Stimulated activated CD4-positive, alpha-beta T cell treated with anti-CD3 and anti-CD28 coated beads, Interleukin-4, amount 100 ng/mL, for 48 hours (primary cell): ENCODE measurements around the gene LRRC23.

Experiments used
- DNase-seq, 2 donors: peaks; one replicate each; pipeline ENCODE4 v3.0.0-alpha.2; 2020; ENCODE audit warnings: low read depth in 2 of 2

LRRC23 gene

DNA sequence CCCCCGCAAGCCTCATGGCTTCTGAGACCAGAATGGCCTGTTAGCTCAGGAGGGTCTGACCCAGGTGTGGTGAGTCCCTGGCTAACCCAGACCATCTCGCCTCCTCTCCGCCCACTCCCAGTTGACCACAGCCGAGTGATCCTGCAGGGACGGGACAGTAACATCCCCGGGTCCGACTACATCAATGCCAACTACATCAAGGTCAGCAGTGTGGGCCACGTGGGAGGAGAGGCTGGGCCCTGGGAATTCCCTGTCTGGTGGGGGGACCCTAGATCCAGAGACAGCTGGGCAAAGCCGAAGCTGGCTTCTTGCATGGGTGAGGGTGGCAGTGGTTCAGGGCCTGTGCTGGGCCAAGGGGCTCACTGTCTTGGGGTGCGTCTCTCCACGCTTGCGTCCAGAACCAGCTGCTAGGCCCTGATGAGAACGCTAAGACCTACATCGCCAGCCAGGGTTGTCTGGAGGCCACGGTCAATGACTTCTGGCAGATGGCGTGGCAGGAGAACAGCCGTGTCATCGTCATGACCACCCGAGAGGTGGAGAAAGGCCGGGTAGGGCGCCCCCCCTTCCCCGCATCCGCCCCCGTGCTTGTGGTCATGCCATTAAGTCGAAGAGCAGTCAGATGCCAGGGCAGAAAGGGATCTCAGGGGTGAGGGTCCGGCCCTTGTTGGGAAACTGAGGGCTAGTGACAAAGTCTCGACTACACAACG is 51.6 kb downstream of the LRRC23 start:
- no peak for DNase-seq

DNA sequence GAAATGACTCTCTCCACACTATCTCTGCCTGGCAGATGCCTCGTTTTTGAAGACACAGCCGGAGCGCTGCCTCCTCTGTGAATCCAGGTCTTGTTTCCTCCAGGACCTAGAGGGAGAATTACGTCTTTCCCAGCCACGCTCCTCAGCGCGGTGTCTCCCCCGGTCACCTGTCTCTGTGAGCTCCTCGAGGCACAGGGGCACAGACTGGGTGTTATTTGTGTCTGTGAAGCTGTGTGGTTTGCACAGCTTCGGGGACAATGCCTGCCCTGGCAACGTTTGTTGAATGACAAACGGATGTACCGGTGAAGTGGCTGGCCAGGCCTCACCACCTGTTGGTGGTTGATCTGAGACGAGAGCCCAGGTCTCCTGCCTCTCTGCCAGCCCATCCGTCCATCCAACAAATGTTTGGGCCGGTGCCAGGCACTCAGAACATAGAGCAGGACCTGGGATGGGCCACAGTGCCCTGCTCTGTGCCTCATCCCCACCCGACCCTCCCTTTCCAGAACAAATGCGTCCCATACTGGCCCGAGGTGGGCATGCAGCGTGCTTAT is 52.6 kb downstream of the LRRC23 start:
- no peak for DNase-seq

DNA sequence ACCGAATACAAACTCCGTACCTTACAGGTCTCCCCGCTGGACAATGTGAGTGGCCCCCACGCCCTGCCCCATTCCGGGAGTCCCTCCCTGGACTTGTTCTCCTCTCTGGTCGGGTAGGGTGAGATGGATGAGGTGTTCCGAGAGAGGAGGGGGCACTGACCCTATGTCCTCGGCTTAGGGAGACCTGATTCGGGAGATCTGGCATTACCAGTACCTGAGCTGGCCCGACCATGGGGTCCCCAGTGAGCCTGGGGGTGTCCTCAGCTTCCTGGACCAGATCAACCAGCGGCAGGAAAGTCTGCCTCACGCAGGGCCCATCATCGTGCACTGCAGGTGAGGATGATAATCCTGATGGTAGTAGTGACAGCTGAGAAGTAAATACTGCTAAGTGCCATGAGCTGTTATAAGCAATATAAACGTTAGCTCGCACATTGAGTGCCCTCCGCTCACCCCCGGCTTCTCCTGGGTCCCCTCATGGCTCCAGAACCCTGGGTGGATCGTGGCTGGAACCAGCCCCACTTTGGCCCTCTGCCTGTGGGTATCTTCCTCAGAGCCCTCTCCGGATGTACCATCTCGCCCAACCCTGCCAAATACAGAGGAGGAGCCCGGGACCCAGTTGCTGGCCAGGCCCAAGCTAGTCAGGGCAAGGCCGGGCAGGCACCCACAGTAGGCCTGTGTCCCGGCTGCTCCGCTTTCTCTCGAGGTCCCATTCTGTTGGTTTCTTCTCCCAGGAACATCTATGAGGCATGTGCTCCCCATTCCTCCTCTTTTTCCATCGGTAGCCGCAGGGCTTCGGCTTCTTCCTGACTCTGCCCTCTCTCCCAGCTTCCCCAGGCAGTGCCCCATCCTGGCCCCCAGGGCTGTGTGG is 53.4 kb downstream of the LRRC23 start:
- DNase-seq: no peak

DNA sequence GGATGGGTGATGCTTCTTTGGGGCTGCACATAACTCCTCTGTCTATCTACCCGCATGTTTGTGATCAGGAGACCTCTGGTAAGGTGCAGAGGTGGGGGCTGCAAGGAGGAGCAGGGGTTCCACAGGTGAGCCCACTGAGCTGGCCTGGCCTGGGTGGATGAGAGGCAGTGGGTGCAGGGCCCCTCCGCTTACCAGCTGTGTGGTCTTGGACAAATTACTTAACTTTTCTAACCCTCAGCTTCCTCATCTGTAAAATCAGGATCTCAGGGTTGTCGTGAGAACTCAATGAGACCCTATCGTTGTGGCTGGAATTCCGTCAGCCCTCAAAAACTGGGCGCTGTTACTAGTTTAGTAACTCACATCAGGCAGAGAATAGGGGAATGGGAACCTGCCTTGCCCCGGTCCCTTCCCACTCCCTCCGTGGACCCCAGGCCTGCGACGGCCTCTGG is 54.0 kb downstream of the LRRC23 start:
- no peak for DNase-seq

- DNase-seq: no peak
Measured at GRCh38 chr12:6959058-6959804, 54.6 kb downstream of the LRRC23 start.

GRCh38 chr12:6959805-6960592 is 55.4 kb downstream of the LRRC23 start:
- DNase-seq: no peak

DNA sequence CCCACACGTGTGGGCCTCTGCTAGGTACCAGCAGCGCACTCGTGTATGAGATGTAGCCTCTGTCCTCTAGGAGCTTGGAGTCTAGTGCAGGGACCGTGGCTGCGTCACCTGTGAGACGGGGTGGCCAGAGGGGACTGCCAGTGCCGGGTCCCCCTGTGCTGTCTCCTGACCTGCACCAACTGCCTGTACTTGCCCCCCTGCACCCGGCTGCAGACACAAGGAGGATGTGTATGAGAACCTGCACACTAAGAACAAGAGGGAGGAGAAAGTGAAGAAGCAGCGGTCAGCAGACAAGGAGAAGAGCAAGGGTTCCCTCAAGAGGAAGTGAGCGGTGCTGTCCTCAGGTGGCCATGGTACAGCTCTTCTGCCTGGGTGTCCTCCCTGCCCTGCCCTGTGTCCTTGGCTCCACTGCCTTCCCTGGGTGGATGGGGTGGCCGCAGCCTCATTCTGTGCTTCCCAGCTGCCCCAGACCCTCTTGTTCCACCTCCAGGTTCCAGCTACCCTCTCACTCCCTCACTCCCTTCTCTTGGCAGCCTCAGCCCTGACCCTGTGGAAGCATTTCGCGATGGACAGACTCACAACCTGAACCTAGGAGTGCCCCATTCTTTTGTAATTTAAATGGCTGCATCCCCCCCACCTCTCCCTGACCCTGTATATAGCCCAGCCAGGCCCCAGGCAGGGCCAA is 56.1 kb downstream of the LRRC23 start:
- no peak for DNase-seq

DNA sequence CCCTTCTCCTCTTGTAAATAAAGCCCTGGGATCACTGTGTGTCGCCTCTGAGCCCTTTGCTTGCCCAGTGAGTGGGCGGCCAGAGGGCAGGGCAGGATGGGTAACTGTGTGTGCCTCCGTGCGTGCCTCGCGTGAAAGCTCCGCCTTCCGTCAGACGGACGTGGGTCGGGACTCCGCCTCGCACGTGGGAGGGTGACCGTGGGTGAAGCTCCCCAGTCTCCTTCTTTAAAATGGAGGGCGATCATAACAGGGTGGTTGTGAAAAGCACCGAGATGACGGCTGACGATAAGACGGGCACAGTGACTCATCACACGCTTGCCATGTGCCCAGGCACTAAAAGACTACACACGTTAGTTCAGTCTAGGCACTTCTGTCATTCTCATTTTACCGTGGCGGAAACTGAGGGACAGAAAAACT is 56.7 kb downstream of the LRRC23 start:
- DNase-seq: peak; percentile 81 to 92

GRCh38 chr12:6961695-6962284 is 57.2 kb downstream of the LRRC23 start:
- DNase-seq: peak in 1 of 2 donors; percentile 62

DNA sequence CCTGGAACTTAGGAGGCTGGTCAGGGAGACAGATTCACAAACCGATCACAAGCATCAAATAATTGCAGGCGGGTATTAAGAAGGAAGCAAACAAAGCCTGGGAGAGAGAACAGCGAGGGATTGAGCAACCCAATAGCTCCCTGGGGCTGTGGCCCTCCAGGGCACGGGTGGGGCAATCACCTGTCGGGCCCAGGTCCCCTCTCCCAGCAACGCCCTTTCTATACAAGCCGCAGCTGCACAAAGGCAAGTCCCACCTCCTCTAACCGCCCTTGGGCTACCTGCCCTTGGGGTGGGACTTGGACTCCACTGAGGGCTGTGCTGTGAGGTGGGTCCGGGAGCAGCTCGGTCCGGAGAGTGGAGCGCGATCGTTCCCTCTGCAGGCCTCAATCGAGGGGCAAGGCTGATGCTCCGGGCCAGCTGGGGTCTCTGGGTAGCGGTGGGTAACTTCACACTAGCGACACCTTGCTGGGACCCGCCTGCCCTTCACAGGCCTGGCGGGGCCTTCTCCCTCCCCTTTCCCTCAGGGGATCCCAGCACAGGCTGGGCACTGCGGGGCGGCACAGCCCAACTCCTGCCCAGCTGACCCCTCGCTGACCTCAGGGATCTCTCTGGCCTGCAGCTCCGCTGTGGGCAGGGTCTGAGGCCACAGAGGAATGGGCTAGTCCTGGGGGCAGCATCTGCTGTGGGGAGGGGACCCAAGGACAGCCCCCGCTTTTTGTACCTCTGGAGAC is 57.8 kb downstream of the LRRC23 start:
- no peak for DNase-seq

- DNase-seq: no peak
Measured at GRCh38 chr12:6963016-6963731, 58.6 kb downstream of the LRRC23 start.
